SK-N-MC (cell line): ENCODE measurements around the gene CEP68.

ENCODE experiments used
- EZH2 ChIP-seq: fragments of 200-600 bp; sonication (generic); IDR thresholded peaks from one replicate; pipeline ENCODE4 v1.6.1; 2017; ENCODE audit warnings: antibody characterized with exemption
- POLR2AphosphoS5 ChIP-seq: IDR thresholded peaks from 2 replicates; pipeline ENCODE4 v1.6.1; 2012; ENCODE audit warnings: mild to moderate bottlenecking, low read depth, low read length, borderline replicate concordance

- TF ChIP-seq POLR2AphosphoS5 (no peak), EZH2 (no peak)
Measured at GRCh38 chr2:65076345-65076710, 20.1 kb downstream of the CEP68 start.
